K562 (cell line): ENCODE data around the gene MYL6B. TPM values are rescaled to one million over a fixed set of nuclear protein-coding genes. Genes with fewer than 3 reads are reported as not detected.
A peak's percentile ranks its signal among the peaks of the same experiment; 100 is the strongest.

Experiments used
- AFF1 ChIP-seq, 2 experiments: fragments of 450-650 bp; IDR thresholded peaks; 2 replicates each; pipeline ENCODE4 v1.6.1; 2018; ENCODE audit warnings: mild to moderate bottlenecking in 2 of 2, low read depth in 1 of 2; ENCODE audit not compliant: partially characterized antibody in 2 of 2
- BRD9 ChIP-seq: fragments of 450-650 bp; IDR thresholded peaks from 2 replicates; pipeline ENCODE4 v1.6.1; 2018; ENCODE audit warnings: low read depth; ENCODE audit not compliant: partially characterized antibody
- MLLT1 ChIP-seq, 2 experiments: fragments of 450-650 bp; IDR thresholded peaks; 2 replicates each; pipeline ENCODE4 v1.6.1; 2016
- PHB2 ChIP-seq: fragments of 450-650 bp; IDR thresholded peaks from 2 replicates; pipeline ENCODE4 v1.6.1; 2017; ENCODE audit warnings: low read depth
- REST ChIP-seq, 2 experiments: fragments of 450-650 bp; formaldehyde crosslinking in 1 of 2; IDR thresholded peaks; 2 replicates each; pipeline versions ENCODE4 v1.4.0 to v1.6.1; 2014 to 2020; ENCODE audit warnings: mild to moderate bottlenecking in 2 of 2, borderline replicate concordance in 1 of 2, low read depth in 1 of 2
- SMARCA4 ChIP-seq: fragments of 450-650 bp; IDR thresholded peaks from 2 replicates; pipeline ENCODE4 v1.6.1; 2016
- TEAD2 ChIP-seq: fragments of 450-650 bp; IDR thresholded peaks from 2 replicates; pipeline ENCODE4 v1.6.1; 2016; ENCODE audit warnings: missing genetic modification characterization, control low read depth, missing compliant biosample characterization
- TOE1 ChIP-seq, 2 experiments: fragments of 450-650 bp in 1 of 2; sonication (generic) in 1 of 2; formaldehyde crosslinking in 1 of 2; IDR thresholded peaks; 2 replicates each; pipeline versions ENCODE4 v1.7.1 to v1.8.0; 2016 to 2022; ENCODE audit warnings: borderline replicate concordance in 2 of 2, mild to moderate bottlenecking in 2 of 2, antibody characterized with exemption in 1 of 2, inconsistent platforms in 1 of 2, low read depth in 1 of 2, missing genetic modification reagents in 1 of 2, moderate library complexity in 1 of 2
- ZC3H4 ChIP-seq: sonication (generic); formaldehyde crosslinking; IDR thresholded peaks from 2 replicates; pipeline ENCODE4 v1.9.0; 2021; ENCODE audit warnings: missing genetic modification reagents, borderline replicate concordance
- ZFPM2 ChIP-seq: fragments of 250-450 bp; sonication (Bioruptor Pico); IDR thresholded peaks from 2 replicates; pipeline ENCODE4 v1.5.1; 2022; ENCODE audit warnings: mild to moderate bottlenecking
- ZNF143 ChIP-seq: sonication (generic); formaldehyde crosslinking; IDR thresholded peaks from 2 replicates; pipeline ENCODE4 v1.9.0; 2022; ENCODE audit warnings: mild to moderate bottlenecking, missing genetic modification reagents
- ZNF507 ChIP-seq: conservative IDR thresholded peaks from 2 replicates; pipeline ENCODE4 v1.6.1; 2017; ENCODE audit warnings: missing genetic modification characterization, missing compliant biosample characterization
- ZNF830 ChIP-seq: fragments of 250-450 bp; sonication (Bioruptor Pico); IDR thresholded peaks from 2 replicates; pipeline ENCODE4 v1.5.0; 2021; ENCODE audit warnings: mild to moderate bottlenecking
- polyA plus RNA-seq, 8 experiments: library from polyadenylated mRNA; depleted of rRNA in 4 of 8; stranded (reverse) in 5 of 8; unstranded in 3 of 8; fragments of >200 nt; fragmentation: Nextera tagmentation in 2 of 8; fragmentation: Illumina TruSeq in 1 of 8; extraction: Ambion mirVana in 2 of 8; extraction: Trizol in 1 of 8; gene quantifications; 2 replicates each; pipeline versions ENCODE4 v1.2.1 to v1.2.3, GENCODE V29; 2011 to 2014; ENCODE audit warnings: inconsistent platforms in 1 of 8, missing spikeins in 1 of 8
- total RNA-seq, 7 experiments: library from RNA; depleted of rRNA in 6 of 7; stranded (reverse); fragments of >200 nt in 6 of 7; fragmentation: Illumina TruSeq in 2 of 7; extraction: Trizol in 2 of 7; gene quantifications; 2 replicates each; pipeline versions ENCODE4 v1.2.1 to v1.2.3, GENCODE V29; 2011 to 2021; ENCODE audit warnings: low replicate concordance in 1 of 7

Gene MYL6B
- total and polyA plus RNA-seq, 9 of the 15 experiments (the other 6 are each of a cell fraction or from before 2014, with no cell fraction given), result 42.8 to 77.3 (median 68.6) TPM

GRCh38 chr12:56127485-56127887, 24.9 kb upstream of the MYL6B start (continued):
- no peak; the same call in 1 of the 2 replicates for TF ChIP-seq TOE1 (IDR thresholded peaks at IDR 0.05; ENCODE audit: borderline replicate concordance)
- TF ChIP-seq TOE1 (CRISPR knock-in tag; IDR thresholded peaks at IDR 0.05; ENCODE audit: borderline replicate concordance, low read depth), result no peak
- TF ChIP-seq ZNF830 (CRISPR knock-in tag), result 0 out of 2 replicates have a peak, but pooled peaks have one; percentile 59
- TF ChIP-seq SMARCA4, result peak; percentile 10; the same call in 1 of the 2 replicates
- no peak for TF ChIP-seq PHB2
- TF ChIP-seq AFF1 (IDR thresholded peaks at IDR 0.05; ENCODE audit: low read depth in 1 of 2, partially characterized antibody in 2 of 2), result peak; percentile 60 to 79
- TF ChIP-seq REST (IDR thresholded peaks at IDR 0.05; ENCODE audit: borderline replicate concordance), result 0 out of 2 replicates have a peak, but pooled peaks have one; percentile 5
- no peak for TF ChIP-seq REST (CRISPR knock-in tag; IDR thresholded peaks at IDR 0.05; ENCODE audit: low read depth)
- peak; percentile 20 for TF ChIP-seq BRD9
- TF ChIP-seq ZNF507 (tag), result no peak
- TF ChIP-seq ZFPM2, result 0 out of 2 replicates have a peak, but pooled peaks have one; percentile 12
- TF ChIP-seq ZC3H4 (CRISPR knock-in tag), result no peak
- peak; percentile 44 to 63; a peak in 2 of 4 replicates for TF ChIP-seq MLLT1 (IDR thresholded peaks at IDR 0.05)
- TF ChIP-seq ZNF143 (CRISPR knock-in tag), result no peak
- TF ChIP-seq TEAD2 (tag), result no peak
